K562 (cell line): ENCODE data around the gene CACNB2. TPM values are rescaled to one million over a fixed set of nuclear protein-coding genes. Genes with fewer than 3 reads are reported as not detected.

Experiments
- ARID3A ChIP-seq: IDR thresholded peaks from 2 replicates; pipeline ENCODE4 v1.6.1; 2012; ENCODE audit warnings: low read depth, low read length, improper control_type of control experiment, borderline replicate concordance
- CREB3L1 ChIP-seq: fragments of 450-650 bp; IDR thresholded peaks from 2 replicates; pipeline ENCODE4 v1.6.1; 2014; ENCODE audit warnings: low read depth, mild to moderate bottlenecking, moderate library complexity, borderline replicate concordance
- CTCFL ChIP-seq: IDR thresholded peaks from 2 replicates; pipeline ENCODE4 v1.6.1; 2011; ENCODE audit warnings: borderline replicate concordance, low read depth, mild to moderate bottlenecking, moderate library complexity, low read length; ENCODE audit not compliant: insufficient read depth, poor library complexity, severe bottlenecking
- DACH1 ChIP-seq: fragments of 450-650 bp; IDR thresholded peaks from 2 replicates; pipeline ENCODE4 v1.6.1; 2018; ENCODE audit not compliant: partially characterized antibody
- ERF ChIP-seq: fragments of 450-650 bp; formaldehyde crosslinking; IDR thresholded peaks from 2 replicates; pipeline ENCODE4 v1.4.0; 2020; ENCODE audit warnings: mild to moderate bottlenecking, mixed read lengths
- ETV5 ChIP-seq: sonication (generic); formaldehyde crosslinking; IDR thresholded peaks from 2 replicates; pipeline ENCODE4 v1.4.0; 2020; ENCODE audit warnings: low read depth, mild to moderate bottlenecking, missing genetic modification reagents
- FOXJ3 ChIP-seq: sonication (generic); formaldehyde crosslinking; IDR thresholded peaks from 2 replicates; pipeline ENCODE4 v1.4.0; 2020; ENCODE audit warnings: mild to moderate bottlenecking, missing genetic modification reagents
- MEF2D ChIP-seq: conservative IDR thresholded peaks from 2 replicates; pipeline ENCODE4 v1.6.1; 2016; ENCODE audit warnings: low read depth, missing genetic modification characterization, missing compliant biosample characterization
- RAD21 ChIP-seq, 2 experiments: fragments of 250-450 bp in 1 of 2; fragments of 450-650 bp in 1 of 2; sonication (Bioruptor Pico) in 1 of 2; formaldehyde crosslinking in 1 of 2; IDR thresholded peaks in 1 of 2; conservative IDR thresholded peaks in 1 of 2; 2 replicates each; pipeline versions ENCODE4 v1.4.0 to v1.8.0; 2020 to 2022; ENCODE audit warnings: mild to moderate bottlenecking in 2 of 2, moderate library complexity in 1 of 2
- REST ChIP-seq, 2 experiments: fragments of 450-650 bp; formaldehyde crosslinking in 1 of 2; IDR thresholded peaks; 2 replicates each; pipeline versions ENCODE4 v1.4.0 to v1.6.1; 2014 to 2020; ENCODE audit warnings: mild to moderate bottlenecking in 2 of 2, borderline replicate concordance in 1 of 2, low read depth in 1 of 2
- polyA plus RNA-seq, 8 experiments: library from polyadenylated mRNA; depleted of rRNA in 4 of 8; stranded (reverse) in 5 of 8; unstranded in 3 of 8; fragments of >200 nt; fragmentation: Nextera tagmentation in 2 of 8; fragmentation: Illumina TruSeq in 1 of 8; extraction: Ambion mirVana in 2 of 8; extraction: Trizol in 1 of 8; gene quantifications; 2 replicates each; pipeline versions ENCODE4 v1.2.1 to v1.2.3, GENCODE V29; 2011 to 2014; ENCODE audit warnings: inconsistent platforms in 1 of 8, missing spikeins in 1 of 8
- total RNA-seq, 7 experiments: library from RNA; depleted of rRNA in 6 of 7; stranded (reverse); fragments of >200 nt in 6 of 7; fragmentation: Illumina TruSeq in 2 of 7; extraction: Trizol in 2 of 7; gene quantifications; 2 replicates each; pipeline versions ENCODE4 v1.2.1 to v1.2.3, GENCODE V29; 2011 to 2021; ENCODE audit warnings: low replicate concordance in 1 of 7

Gene CACNB2
- total and polyA plus RNA-seq, 9 of the 15 experiments (the other 6 are each of a cell fraction or from before 2014, with no cell fraction given): 1.8 to 2.2 TPM; not detected in 7

GRCh38 chr10:18312374-18313139 lies 172.3 kb downstream of the CACNB2 start (continued):
- TF ChIP-seq FOXJ3 (CRISPR knock-in tag) (no peak), CREB3L1 (no peak), DACH1 (peak; percentile 23), ARID3A (0 out of 2 replicates have a peak, but pooled peaks have one; percentile 62), ETV5 (CRISPR knock-in tag) (no peak), ERF (CRISPR knock-in tag) (no peak), RAD21 (CRISPR knock-in tag; conservative IDR thresholded peaks at IDR 0.05 in 1 of 2, IDR thresholded peaks at IDR 0.05 in 1 of 2) (peak; percentile 44 to 58), REST (IDR thresholded peaks at IDR 0.05; ENCODE audit: borderline replicate concordance) (peak; percentile 17; the same call in 1 of the 2 replicates), REST (CRISPR knock-in tag; IDR thresholded peaks at IDR 0.05; ENCODE audit: low read depth) (no peak), MEF2D (peak; percentile 91), CTCFL (no peak)
